Stimulated activated CD4-positive, alpha-beta T cell treated with anti-CD3 and anti-CD28 coated beads, Interleukin-2, amount 100 ng/mL, for 24 hours (primary cell): ENCODE results near the gene TMPRSS3.
A peak's percentile ranks its signal among the peaks of the same experiment; 100 is the strongest.

Experiments used
- DNase-seq, 2 donors: peaks; one replicate each; pipeline ENCODE4 v3.0.0-alpha.2; 2020

The TMPRSS3 gene

GRCh38 chr21:42387843-42388340, 8.0 kb downstream of the TMPRSS3 start:
- DNase-seq, result no peak

- DNase-seq, result no peak
These were observed 8.7 kb downstream of the TMPRSS3 start for GRCh38 chr21:42387164-42387563.

- DNase-seq, result no peak
These were observed 9.7 kb downstream of the TMPRSS3 start for GRCh38 chr21:42386034-42386591.

GRCh38 chr21:42385619-42386018, 10.2 kb downstream of the TMPRSS3 start:
- no peak for DNase-seq

GRCh38 chr21:42384989-42385388, 10.9 kb downstream of the TMPRSS3 start:
- DNase-seq, result no peak

GRCh38 chr21:42384156-42384945, 11.5 kb downstream of the TMPRSS3 start:
- no peak for DNase-seq

GRCh38 chr21:42383331-42383730, 12.5 kb downstream of the TMPRSS3 start:
- DNase-seq, result no peak

GRCh38 chr21:42382915-42383314, 12.9 kb downstream of the TMPRSS3 start:
- no peak for DNase-seq

GRCh38 chr21:42381347-42381984, 14.4 kb downstream of the TMPRSS3 start:
- DNase-seq, result peak; percentile 34 to 37

GRCh38 chr21:42379426-42380215, 16.2 kb downstream of the TMPRSS3 start:
- no peak for DNase-seq

- DNase-seq, result no peak
These were observed 17.4 kb downstream of the TMPRSS3 start for GRCh38 chr21:42378418-42378817.

- no peak for DNase-seq
These were observed 17.9 kb downstream of the TMPRSS3 start for GRCh38 chr21:42377951-42378340.

GRCh38 chr21:42377211-42377950, 18.5 kb downstream of the TMPRSS3 start:
- DNase-seq, result no peak

GRCh38 chr21:42376338-42376982, 19.4 kb downstream of the TMPRSS3 start:
- DNase-seq, result no peak

- no peak for DNase-seq
These were observed 19.9 kb downstream of the TMPRSS3 start for GRCh38 chr21:42375966-42376337.

- DNase-seq, result no peak
These were observed 20.3 kb downstream of the TMPRSS3 start for GRCh38 chr21:42375506-42375905.

- no peak for DNase-seq
These were observed 20.9 kb downstream of the TMPRSS3 start for GRCh38 chr21:42374864-42375499.

- no peak for DNase-seq
These were observed 21.4 kb downstream of the TMPRSS3 start for GRCh38 chr21:42374457-42374856.

- DNase-seq, result no peak
These were observed 21.9 kb downstream of the TMPRSS3 start for GRCh38 chr21:42373908-42374455.

GRCh38 chr21:42373196-42373907, 22.5 kb downstream of the TMPRSS3 start:
- DNase-seq, result peak; percentile 28 to 38
